K562 (cell line): ENCODE results near the gene SCAMP3. TPM values are rescaled to one million over a fixed set of nuclear protein-coding genes. Genes with fewer than 3 reads are reported as not detected.

Experiments
- AFF1 ChIP-seq, 2 experiments: fragments of 450-650 bp; IDR thresholded peaks; 2 replicates each; pipeline ENCODE4 v1.6.1; 2018; ENCODE audit warnings: mild to moderate bottlenecking in 2 of 2, low read depth in 1 of 2; ENCODE audit not compliant: partially characterized antibody in 2 of 2
- CUX1 ChIP-seq: fragments of 200-800 bp; sonication (Bioruptor generic); IDR thresholded peaks from 2 replicates; pipeline ENCODE4 v1.6.1; 2016; ENCODE audit warnings: missing genetic modification characterization, missing compliant biosample characterization
- IFI16 ChIP-seq: fragments of 250-450 bp; sonication (Bioruptor Pico); IDR thresholded peaks from 2 replicates; pipeline ENCODE4 v2.1.2; 2022; ENCODE audit warnings: mild to moderate bottlenecking, inconsistent platforms
- JUNB ChIP-seq: fragments of 450-650 bp; formaldehyde crosslinking; conservative IDR thresholded peaks from 2 replicates; pipeline ENCODE4 v1.4.0; 2020; ENCODE audit warnings: mild to moderate bottlenecking
- L3MBTL2 ChIP-seq: fragments of 450-650 bp; IDR thresholded peaks from 2 replicates; pipeline ENCODE4 v1.6.1; 2016; ENCODE audit warnings: mild to moderate bottlenecking, moderate library complexity
- LCOR ChIP-seq: sonication (generic); formaldehyde crosslinking; IDR thresholded peaks from 2 replicates; pipeline ENCODE4 v1.8.0; 2022; ENCODE audit warnings: mild to moderate bottlenecking, missing genetic modification reagents
- MXI1 ChIP-seq: IDR thresholded peaks from 2 replicates; pipeline ENCODE4 v1.6.1; 2011; ENCODE audit warnings: low read depth, mild to moderate bottlenecking, improper control_type of control experiment, low read length
- PHF8 ChIP-seq: fragments of 200-600 bp; sonication (generic); IDR thresholded peaks from 2 replicates; pipeline ENCODE4 v1.6.1; 2012; ENCODE audit warnings: mixed run types, mild to moderate bottlenecking, inconsistent platforms, low read length, moderate library complexity, borderline replicate concordance
- PTTG1 ChIP-seq: fragments of 450-650 bp; IDR thresholded peaks from 2 replicates; pipeline ENCODE4 v1.6.1; 2016; ENCODE audit warnings: low read depth, mild to moderate bottlenecking, missing genetic modification characterization, missing compliant biosample characterization
- RBM34 ChIP-seq: fragments of 200-400 bp; formaldehyde crosslinking; IDR thresholded peaks from 2 replicates; pipeline ENCODE4 v1.6.1; 2018; ENCODE audit warnings: low read length, borderline replicate concordance; ENCODE audit not compliant: insufficient read depth
- SIN3B ChIP-seq: fragments of 450-650 bp; IDR thresholded peaks from 2 replicates; pipeline ENCODE4 v1.6.1; 2017; ENCODE audit warnings: low read depth, mild to moderate bottlenecking, moderate library complexity
- STAT5B ChIP-seq: fragments of 250-450 bp; sonication (Bioruptor Pico); IDR thresholded peaks from 2 replicates; pipeline ENCODE4 v1.8.0; 2021; ENCODE audit warnings: mild to moderate bottlenecking, inconsistent platforms
- TCF15 ChIP-seq: fragments of 250-450 bp; sonication (Bioruptor Pico); IDR thresholded peaks from 2 replicates; pipeline ENCODE4 v1.8.0; 2022; ENCODE audit warnings: moderate library complexity, mild to moderate bottlenecking, inconsistent platforms
- VEZF1 ChIP-seq: fragments of 200-800 bp; sonication (Bioruptor generic); IDR thresholded peaks from 2 replicates; pipeline ENCODE4 v1.6.1; 2017; ENCODE audit warnings: missing genetic modification characterization, missing compliant biosample characterization
- ZKSCAN1 ChIP-seq: fragments of 150-350 bp; IDR thresholded peaks from 2 replicates; pipeline ENCODE4 v1.6.1; 2016; ENCODE audit warnings: low read depth, low read length
- ZNF121 ChIP-seq: sonication (generic); formaldehyde crosslinking; conservative IDR thresholded peaks from 2 replicates; pipeline ENCODE4 v1.8.0; 2022; ENCODE audit warnings: missing genetic modification reagents
- ZNF24 ChIP-seq: fragments of 450-650 bp; IDR thresholded peaks from 2 replicates; pipeline ENCODE4 v1.6.1; 2016
- ZNF263 ChIP-seq: sonication (generic); formaldehyde crosslinking; IDR thresholded peaks from 2 replicates; pipeline ENCODE4 v1.8.0; 2022; ENCODE audit warnings: mild to moderate bottlenecking, missing genetic modification reagents, borderline replicate concordance
- polyA plus RNA-seq, 8 experiments: library from polyadenylated mRNA; depleted of rRNA in 4 of 8; stranded (reverse) in 5 of 8; unstranded in 3 of 8; fragments of >200 nt; fragmentation: Nextera tagmentation in 2 of 8; fragmentation: Illumina TruSeq in 1 of 8; extraction: Ambion mirVana in 2 of 8; extraction: Trizol in 1 of 8; gene quantifications; 2 replicates each; pipeline versions ENCODE4 v1.2.1 to v1.2.3, GENCODE V29; 2011 to 2014; ENCODE audit warnings: inconsistent platforms in 1 of 8, missing spikeins in 1 of 8
- total RNA-seq, 7 experiments: library from RNA; depleted of rRNA in 6 of 7; stranded (reverse); fragments of >200 nt in 6 of 7; fragmentation: Illumina TruSeq in 2 of 7; extraction: Trizol in 2 of 7; gene quantifications; 2 replicates each; pipeline versions ENCODE4 v1.2.1 to v1.2.3, GENCODE V29; 2011 to 2021; ENCODE audit warnings: low replicate concordance in 1 of 7

Gene SCAMP3
- total and polyA plus RNA-seq, 9 of the 15 experiments (the other 6 are each of a cell fraction or from before 2014, with no cell fraction given), result 14.2 to 131 (median 86.1) TPM

- TF ChIP-seq TCF15 (CRISPR knock-in tag) (no peak), AFF1 (IDR thresholded peaks at IDR 0.05; ENCODE audit: low read depth in 1 of 2, partially characterized antibody in 2 of 2) (peak in 1 of 2 experiments; percentile 29), PTTG1 (no peak), LCOR (CRISPR knock-in tag) (no peak; the same call in 1 of the 2 replicates), ZNF121 (no peak), ZKSCAN1 (no peak), ZNF263 (CRISPR knock-in tag) (no peak), CUX1 (no peak), JUNB (CRISPR knock-in tag) (no peak), ZNF24 (no peak), STAT5B (CRISPR knock-in tag) (no peak), RBM34 (no peak), VEZF1 (CRISPR knock-in tag) (no peak), PHF8 (peak; percentile 79; the same call in 1 of the 2 replicates), IFI16 (CRISPR knock-in tag) (no peak), L3MBTL2 (no peak), SIN3B (peak; percentile 96), MXI1 (no peak)
Measured at GRCh38 chr1:155209312-155209721, 52.8 kb downstream of the SCAMP3 start (continued).
